Measurements from ENCODE around the gene CLASP1. TPM values are rescaled to one million over a fixed set of nuclear protein-coding genes. Genes with fewer than 3 reads are reported as not detected.
"Not testable (repeated sequence)": the region's sequence is repeated elsewhere in the genome, so short reads cannot be mapped to it uniquely, and the experiment has no call there.

CLASP1 gene
- polyA plus RNA-seq, 3 donors from 2014 or later, result 7.4 to 46.8 (median 22.0) TPM

DNA sequence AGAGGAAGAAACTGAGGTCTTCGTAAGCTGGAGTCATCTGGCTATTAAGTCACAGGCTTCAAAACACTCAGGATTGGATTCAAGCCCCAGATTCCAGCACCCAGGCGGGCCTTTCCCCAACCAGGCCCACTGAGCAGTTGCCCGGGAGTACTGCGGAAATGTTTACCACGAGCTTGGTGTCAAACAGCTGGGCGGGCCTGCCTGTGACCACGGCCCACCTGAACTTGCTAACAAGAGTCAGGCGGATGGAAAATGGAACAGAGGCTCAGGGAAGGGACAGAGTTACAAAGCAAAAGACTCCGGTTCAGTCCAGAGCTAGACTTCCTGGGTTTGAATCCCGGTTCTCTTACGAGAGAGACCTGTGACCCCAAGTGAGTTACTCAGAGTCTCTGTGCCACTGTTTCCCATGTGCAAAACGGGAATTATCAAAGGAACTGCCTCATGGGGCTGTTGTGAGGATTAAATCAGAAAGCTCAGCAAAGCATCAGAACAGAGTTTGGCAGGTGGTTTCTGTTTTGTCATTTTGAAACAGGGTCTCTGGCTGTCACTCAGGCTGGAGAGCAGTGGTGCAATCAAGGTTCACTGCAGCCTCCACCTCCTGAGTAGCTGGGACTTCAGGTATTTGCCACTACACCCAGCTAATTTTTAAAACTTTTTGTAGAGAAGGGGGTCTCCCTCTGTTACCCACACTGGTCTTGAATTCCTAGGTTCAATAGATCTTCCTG lies 315.3 kb downstream of the CLASP1 start:
- Mint-ChIP-seq H3K9me3 (no peaks in the 10 kb centered on the region), H3K4me3 (no peak overlapping the region), H3K4me1 (no peaks in the 10 kb centered on the region), H3K36me3 (peaks cover 0 to 6% (median 4%) of the 10 kb centered on the region in 3 donors), H3K27me3 (ENCODE audit: low read depth in 3 of 3) (peaks cover 2 to 10% (median 9%) of the 10 kb centered on the region in 3 donors), H3K27ac (no peak overlapping the region)
- no peak for DNase-seq

DNA sequence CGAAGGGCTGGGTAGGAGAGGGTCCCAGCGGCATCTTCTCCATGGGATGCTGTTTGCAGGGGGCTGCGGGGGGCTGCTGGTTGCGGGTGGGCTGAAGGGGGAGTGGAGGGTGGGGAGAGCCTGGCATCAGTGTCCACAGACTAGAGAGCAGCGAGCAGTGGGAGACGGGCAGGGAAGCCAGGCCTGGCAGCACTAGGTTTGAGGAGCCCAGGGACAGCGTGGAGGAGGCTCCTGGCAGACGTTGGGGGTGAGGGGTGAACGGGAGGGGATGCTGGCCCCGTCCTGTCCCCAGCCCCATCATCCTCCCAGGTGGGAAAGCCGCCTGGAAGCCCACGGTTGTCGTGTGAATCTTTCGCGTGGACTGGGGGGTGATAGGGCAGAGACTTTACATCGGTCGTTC lies 316.0 kb downstream of the CLASP1 start:
- H3K27ac Mint-ChIP-seq, result no peak overlapping the region
- no peaks in the 10 kb centered on the region for H3K9me3 Mint-ChIP-seq
- H3K27me3 Mint-ChIP-seq (ENCODE audit: low read depth in 3 of 3), result peaks cover 2 to 10% (median 10%) of the 10 kb centered on the region in 3 donors
- no peak overlapping the region for H3K4me3 Mint-ChIP-seq
- no peaks in the 10 kb centered on the region for H3K4me1 Mint-ChIP-seq
- no peaks in the 10 kb centered on the region for H3K36me3 Mint-ChIP-seq
- DNase-seq, result no peak

- not testable (repeated sequence) for DNase-seq, H3K36me3 Mint-ChIP-seq, H3K4me1 Mint-ChIP-seq, H3K4me3 Mint-ChIP-seq, H3K27ac Mint-ChIP-seq, H3K9me3 Mint-ChIP-seq
- H3K27me3 Mint-ChIP-seq (ENCODE audit: low read depth in 3 of 3), result peaks cover 0 to 12% (median 8%) of the 10 kb centered on the region in 3 donors
Measured at GRCh38 chr2:121331324-121331723, 317.9 kb downstream of the CLASP1 start.

- no peak overlapping the region for H3K27ac Mint-ChIP-seq
- no peaks in the 10 kb centered on the region for H3K9me3 Mint-ChIP-seq
- no peak for DNase-seq
- H3K4me1 Mint-ChIP-seq, result no peaks in the 10 kb centered on the region
- H3K27me3 Mint-ChIP-seq (ENCODE audit: low read depth in 3 of 3), result peaks cover 0 to 12% (median 8%) of the 10 kb centered on the region in 3 donors
- H3K4me3 Mint-ChIP-seq, result no peak overlapping the region
- no peaks in the 10 kb centered on the region for H3K36me3 Mint-ChIP-seq
Measured at GRCh38 chr2:121330921-121331320, 318.3 kb downstream of the CLASP1 start.

GRCh38 chr2:121329786-121330185 lies 319.5 kb downstream of the CLASP1 start:
- Mint-ChIP-seq H3K9me3 (no peaks in the 10 kb centered on the region), H3K36me3 (no peaks in the 10 kb centered on the region), H3K27ac (no peak overlapping the region), H3K4me1 (no peaks in the 10 kb centered on the region), H3K27me3 (ENCODE audit: low read depth in 3 of 3) (peaks cover 0 to 9% (median 5%) of the 10 kb centered on the region in 3 donors), H3K4me3 (no peak overlapping the region)
- DNase-seq, result no peak

DNA sequence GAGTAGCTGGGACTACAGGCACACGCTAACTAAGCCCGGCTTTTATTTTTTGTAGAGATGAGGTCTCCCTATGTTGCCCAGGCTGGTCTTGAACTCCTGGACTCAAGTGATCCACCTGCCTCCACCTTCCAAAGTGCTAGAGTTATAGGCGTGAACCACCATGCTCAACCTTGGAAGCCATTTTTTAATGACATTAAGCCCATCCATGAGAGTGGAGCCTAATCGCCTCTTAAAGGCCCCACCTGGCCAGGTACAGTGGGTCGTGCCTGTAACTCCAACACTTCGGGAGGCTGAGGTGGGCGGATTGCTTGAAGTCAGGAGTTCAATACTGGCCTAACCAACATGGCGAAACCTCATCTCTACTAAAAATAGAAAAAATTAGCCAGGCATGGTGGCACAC lies 322.6 kb downstream of the CLASP1 start:
- Mint-ChIP-seq H3K27ac (no peak overlapping the region), H3K36me3 (no peaks in the 10 kb centered on the region), H3K4me1 (no peaks in the 10 kb centered on the region), H3K9me3 (no peaks in the 10 kb centered on the region), H3K4me3 (no peak overlapping the region), H3K27me3 (ENCODE audit: low read depth in 3 of 3) (peaks cover 0 to 9% (median 3%) of the 10 kb centered on the region in 3 donors)
- no peak for DNase-seq

DNA sequence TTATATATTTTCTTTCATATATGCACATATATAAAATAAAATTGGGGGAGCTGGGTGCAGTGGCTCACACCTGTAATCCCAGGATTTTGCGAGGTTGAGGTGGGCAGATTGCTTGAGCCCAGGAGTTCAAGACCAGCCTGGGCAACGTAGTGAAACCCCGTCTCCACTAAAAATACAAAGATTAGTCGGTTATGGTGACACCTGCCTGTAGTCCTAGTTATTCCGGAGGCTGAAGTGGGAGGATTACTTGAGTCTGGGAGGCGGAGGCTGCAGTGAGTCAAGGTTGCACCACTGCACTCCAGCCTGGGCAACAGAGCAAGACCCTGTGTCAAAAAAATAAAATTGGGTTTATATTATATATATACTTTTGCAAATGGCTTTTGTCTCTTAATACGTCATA lies 324.7 kb downstream of the CLASP1 start:
- DNase-seq, result no peak
- Mint-ChIP-seq H3K27me3 (ENCODE audit: low read depth in 3 of 3) (peaks cover 0 to 11% (median 3%) of the 10 kb centered on the region in 3 donors), H3K9me3 (no peaks in the 10 kb centered on the region), H3K27ac (no peak overlapping the region), H3K4me3 (no peak overlapping the region), H3K4me1 (no peaks in the 10 kb centered on the region), H3K36me3 (no peaks in the 10 kb centered on the region)

- peaks cover 0 to 7% (median 2%) of the 10 kb centered on the region in 3 donors for H3K27me3 Mint-ChIP-seq (ENCODE audit: low read depth in 3 of 3)
- H3K27ac Mint-ChIP-seq, result no peak overlapping the region
Measured at GRCh38 chr2:121321476-121321875, 327.8 kb downstream of the CLASP1 start.

GRCh38 chr2:121319941-121320340 lies 329.3 kb downstream of the CLASP1 start:
- no peak overlapping the region for H3K4me3 Mint-ChIP-seq
- H3K27me3 Mint-ChIP-seq (ENCODE audit: low read depth in 3 of 3), result peaks cover 0 to 5% (median 2%) of the 10 kb centered on the region in 3 donors
- no peak for DNase-seq
- H3K9me3 Mint-ChIP-seq, result no peaks in the 10 kb centered on the region
- H3K4me1 Mint-ChIP-seq, result no peaks in the 10 kb centered on the region
- H3K36me3 Mint-ChIP-seq, result no peaks in the 10 kb centered on the region
- H3K27ac Mint-ChIP-seq, result no peak overlapping the region

More at GRCh38 chr2:121321476-121321875, 327.8 kb downstream of the CLASP1 start:
- H3K4me3 Mint-ChIP-seq, result no peak overlapping the region
- no peak for DNase-seq
- no peaks in the 10 kb centered on the region for H3K4me1 Mint-ChIP-seq
- H3K36me3 Mint-ChIP-seq, result no peaks in the 10 kb centered on the region
- H3K9me3 Mint-ChIP-seq, result no peaks in the 10 kb centered on the region

DNA sequence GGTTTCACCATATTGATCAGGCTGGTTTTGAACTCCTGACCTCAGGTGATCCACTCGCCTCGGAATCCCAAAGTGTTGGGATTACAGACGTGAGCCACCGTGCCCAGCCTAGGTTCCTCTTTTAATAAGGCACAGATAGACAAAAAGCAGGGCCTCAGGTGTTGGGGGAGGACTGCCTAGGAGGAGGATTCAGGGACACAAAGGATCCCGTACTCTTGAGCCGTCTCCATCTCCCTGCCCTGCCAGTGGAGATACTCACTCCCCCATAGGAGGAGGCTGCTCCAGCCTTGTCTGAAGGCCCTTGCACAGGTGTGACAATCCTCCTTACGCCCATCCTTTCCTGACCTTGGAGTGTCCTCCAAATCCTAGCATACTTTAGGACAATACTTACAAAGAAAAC lies 332.3 kb downstream of the CLASP1 start:
- Mint-ChIP-seq H3K36me3 (no peaks in the 10 kb centered on the region), H3K4me1 (no peaks in the 10 kb centered on the region), H3K9me3 (no peaks in the 10 kb centered on the region), H3K27ac (no peak overlapping the region), H3K4me3 (no peak overlapping the region), H3K27me3 (ENCODE audit: low read depth in 3 of 3) (peaks cover 3 to 10% (median 6%) of the 10 kb centered on the region in 3 donors)
- DNase-seq, result no peak

GRCh38 chr2:121313701-121314100 lies 335.6 kb downstream of the CLASP1 start:
- H3K4me1 Mint-ChIP-seq, result peaks cover 15 to 19% of the 10 kb centered on the region in 2 donors
- not testable (repeated sequence) for H3K27ac Mint-ChIP-seq; H3K36me3 Mint-ChIP-seq; H3K27me3 Mint-ChIP-seq (ENCODE audit: low read depth in 3 of 3); H3K4me3 Mint-ChIP-seq; DNase-seq; H3K9me3 Mint-ChIP-seq

DNA sequence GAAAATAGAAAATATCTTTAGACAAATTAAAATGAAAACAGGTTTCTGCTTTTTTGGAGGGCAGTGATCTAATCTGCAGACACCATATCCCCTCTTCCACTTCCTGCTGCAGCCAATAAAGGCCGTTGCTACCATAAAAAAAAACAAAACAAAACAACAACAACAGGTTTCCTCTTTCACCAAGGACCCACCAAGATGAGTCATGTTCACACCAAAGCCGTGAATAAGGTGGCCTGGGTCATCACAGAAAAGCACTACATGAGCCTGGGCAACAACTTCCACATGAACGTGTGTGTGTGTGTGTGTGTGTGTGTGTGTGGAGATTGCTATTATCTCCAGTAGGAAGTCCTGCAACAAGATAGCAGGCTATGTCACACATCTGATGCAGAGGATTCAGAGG lies 339.5 kb downstream of the CLASP1 start:
- Mint-ChIP-seq H3K4me1 (peaks cover 17 to 23% of the 10 kb centered on the region in 2 donors), H3K4me3 (peak overlapping the region in 4 of 5 donors; percentile 2 to 19 (median 14)), H3K36me3 (no peaks in the 10 kb centered on the region), H3K27ac (peak overlapping the region in 5 of 6 donors; percentile 61 to 79 (median 63)), H3K27me3 (ENCODE audit: low read depth in 3 of 3) (peaks cover 6 to 9% (median 9%) of the 10 kb centered on the region in 3 donors), H3K9me3 (no peaks in the 10 kb centered on the region)
- DNase-seq, result peak; percentile 53 to 65 (median 64)

- Mint-ChIP-seq H3K4me1 (peaks cover 17 to 23% of the 10 kb centered on the region in 2 donors), H3K27ac (peak overlapping the region in 5 of 6 donors; percentile 42 to 79 (median 63)), H3K9me3 (no peaks in the 10 kb centered on the region), H3K36me3 (no peaks in the 10 kb centered on the region), H3K4me3 (peak overlapping the region in 2 of 5 donors; percentile 11 to 18), H3K27me3 (ENCODE audit: low read depth in 3 of 3) (peaks cover 6 to 14% (median 9%) of the 10 kb centered on the region in 3 donors)
- DNase-seq, result no peak
Measured at GRCh38 chr2:121309323-121309722, 339.9 kb downstream of the CLASP1 start.

DNA sequence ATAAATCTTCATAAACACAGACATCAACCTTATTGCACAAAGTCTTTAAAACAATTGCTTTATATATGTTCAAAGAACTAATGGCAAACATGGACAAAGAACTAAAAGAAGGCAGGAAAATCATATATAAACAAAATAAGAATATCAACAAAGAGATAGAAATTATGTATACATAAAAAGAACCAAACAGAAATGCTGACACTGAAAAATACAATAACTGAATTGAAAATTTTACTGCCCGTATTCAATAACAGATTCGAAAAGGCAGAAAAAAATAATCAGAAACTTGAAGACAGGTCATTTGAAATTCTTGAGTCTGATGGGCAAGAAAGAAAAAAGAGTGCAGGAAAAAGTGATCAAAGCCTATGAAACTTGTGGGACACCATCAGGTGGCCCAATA lies 342.2 kb downstream of the CLASP1 start:
- peaks cover 3 to 12% (median 4%) of the 10 kb centered on the region in 3 donors for H3K27me3 Mint-ChIP-seq (ENCODE audit: low read depth in 3 of 3)
- peaks cover 17 to 23% of the 10 kb centered on the region in 2 donors for H3K4me1 Mint-ChIP-seq
- no peaks in the 10 kb centered on the region for H3K9me3 Mint-ChIP-seq
- no peak for DNase-seq
- peak overlapping the region in 3 of 6 donors; percentile 12 to 62 (median 22) for H3K27ac Mint-ChIP-seq
- no peak overlapping the region for H3K4me3 Mint-ChIP-seq
- no peaks in the 10 kb centered on the region for H3K36me3 Mint-ChIP-seq

- no peaks in the 10 kb centered on the region for H3K36me3 Mint-ChIP-seq
- H3K4me1 Mint-ChIP-seq, result peaks cover 13 to 17% of the 10 kb centered on the region in 2 donors
- H3K27me3 Mint-ChIP-seq (ENCODE audit: low read depth in 3 of 3), result peaks cover 2 to 14% (median 4%) of the 10 kb centered on the region in 3 donors
- no peak overlapping the region for H3K27ac Mint-ChIP-seq
- H3K9me3 Mint-ChIP-seq, result no peaks in the 10 kb centered on the region
- H3K4me3 Mint-ChIP-seq, result no peak overlapping the region
- DNase-seq, result no peak
Measured at GRCh38 chr2:121304941-121305340, 344.3 kb downstream of the CLASP1 start.

Measured in immature natural killer cell (primary cell).